ENCODE data around the gene HRNR.

HRNR gene

DNA sequence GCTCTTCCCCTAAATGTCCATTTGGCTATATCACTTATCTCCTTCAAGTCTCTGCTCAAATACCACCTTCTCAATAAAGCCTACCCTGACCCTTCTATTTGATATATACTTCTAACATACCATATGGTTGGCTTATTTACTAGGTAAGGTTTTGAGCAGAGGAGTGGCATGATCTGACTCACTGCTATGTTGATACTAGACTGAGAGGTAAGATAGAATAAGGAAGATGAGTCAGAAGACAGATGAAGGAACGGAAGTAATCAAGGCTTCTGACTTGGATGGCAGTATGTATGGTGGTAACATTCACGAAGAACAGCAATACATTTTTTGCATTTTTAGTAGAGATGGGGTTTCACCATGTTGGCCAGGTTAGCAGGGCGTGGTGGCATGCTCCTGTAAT is 4.8 kb upstream of the HRNR start:
- DNase-seq (ENCODE audit: low read depth in 1 of 2, low spot score in 1 of 2): no peak
- H3K27me3 ChIP-seq (ENCODE audit: insufficient read depth, poor library complexity, severe bottlenecking): peaks cover 7% of the 10 kb centered on the region
- TF ChIP-seq, protein P1, sequence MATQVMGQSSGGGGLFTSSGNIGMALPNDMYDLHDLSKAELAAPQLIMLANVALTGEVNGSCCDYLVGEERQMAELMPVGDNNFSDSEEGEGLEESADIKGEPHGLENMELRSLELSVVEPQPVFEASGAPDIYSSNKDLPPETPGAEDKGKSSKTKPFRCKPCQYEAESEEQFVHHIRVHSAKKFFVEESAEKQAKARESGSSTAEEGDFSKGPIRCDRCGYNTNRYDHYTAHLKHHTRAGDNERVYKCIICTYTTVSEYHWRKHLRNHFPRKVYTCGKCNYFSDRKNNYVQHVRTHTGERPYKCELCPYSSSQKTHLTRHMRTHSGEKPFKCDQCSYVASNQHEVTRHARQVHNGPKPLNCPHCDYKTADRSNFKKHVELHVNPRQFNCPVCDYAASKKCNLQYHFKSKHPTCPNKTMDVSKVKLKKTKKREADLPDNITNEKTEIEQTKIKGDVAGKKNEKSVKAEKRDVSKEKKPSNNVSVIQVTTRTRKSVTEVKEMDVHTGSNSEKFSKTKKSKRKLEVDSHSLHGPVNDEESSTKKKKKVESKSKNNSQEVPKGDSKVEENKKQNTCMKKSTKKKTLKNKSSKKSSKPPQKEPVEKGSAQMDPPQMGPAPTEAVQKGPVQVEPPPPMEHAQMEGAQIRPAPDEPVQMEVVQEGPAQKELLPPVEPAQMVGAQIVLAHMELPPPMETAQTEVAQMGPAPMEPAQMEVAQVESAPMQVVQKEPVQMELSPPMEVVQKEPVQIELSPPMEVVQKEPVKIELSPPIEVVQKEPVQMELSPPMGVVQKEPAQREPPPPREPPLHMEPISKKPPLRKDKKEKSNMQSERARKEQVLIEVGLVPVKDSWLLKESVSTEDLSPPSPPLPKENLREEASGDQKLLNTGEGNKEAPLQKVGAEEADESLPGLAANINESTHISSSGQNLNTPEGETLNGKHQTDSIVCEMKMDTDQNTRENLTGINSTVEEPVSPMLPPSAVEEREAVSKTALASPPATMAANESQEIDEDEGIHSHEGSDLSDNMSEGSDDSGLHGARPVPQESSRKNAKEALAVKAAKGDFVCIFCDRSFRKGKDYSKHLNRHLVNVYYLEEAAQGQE (IDR thresholded peaks at IDR 0.05; ENCODE audit: insufficient replicate concordance, low read depth): no peak
- TF ChIP-seq POLR2AphosphoS5 (IDR thresholded peaks at IDR 0.05; ENCODE audit: low read depth) (no peak), GABPA (IDR thresholded peaks at IDR 0.05; ENCODE audit: low read depth) (no peak), SPI1 (IDR thresholded peaks at IDR 0.05; ENCODE audit: borderline replicate concordance, low read depth) (no peak)
- TF ChIP-seq, protein P2, sequence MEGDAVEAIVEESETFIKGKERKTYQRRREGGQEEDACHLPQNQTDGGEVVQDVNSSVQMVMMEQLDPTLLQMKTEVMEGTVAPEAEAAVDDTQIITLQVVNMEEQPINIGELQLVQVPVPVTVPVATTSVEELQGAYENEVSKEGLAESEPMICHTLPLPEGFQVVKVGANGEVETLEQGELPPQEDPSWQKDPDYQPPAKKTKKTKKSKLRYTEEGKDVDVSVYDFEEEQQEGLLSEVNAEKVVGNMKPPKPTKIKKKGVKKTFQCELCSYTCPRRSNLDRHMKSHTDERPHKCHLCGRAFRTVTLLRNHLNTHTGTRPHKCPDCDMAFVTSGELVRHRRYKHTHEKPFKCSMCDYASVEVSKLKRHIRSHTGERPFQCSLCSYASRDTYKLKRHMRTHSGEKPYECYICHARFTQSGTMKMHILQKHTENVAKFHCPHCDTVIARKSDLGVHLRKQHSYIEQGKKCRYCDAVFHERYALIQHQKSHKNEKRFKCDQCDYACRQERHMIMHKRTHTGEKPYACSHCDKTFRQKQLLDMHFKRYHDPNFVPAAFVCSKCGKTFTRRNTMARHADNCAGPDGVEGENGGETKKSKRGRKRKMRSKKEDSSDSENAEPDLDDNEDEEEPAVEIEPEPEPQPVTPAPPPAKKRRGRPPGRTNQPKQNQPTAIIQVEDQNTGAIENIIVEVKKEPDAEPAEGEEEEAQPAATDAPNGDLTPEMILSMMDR (IDR thresholded peaks at IDR 0.05; ENCODE audit: insufficient read depth, low read length): no peak
- no peak overlapping the region for H3K4me3 ChIP-seq (replicated peaks; ENCODE audit: insufficient read depth, low read length)
- no peak overlapping the region for H3K27ac ChIP-seq (replicated peaks)

DNA sequence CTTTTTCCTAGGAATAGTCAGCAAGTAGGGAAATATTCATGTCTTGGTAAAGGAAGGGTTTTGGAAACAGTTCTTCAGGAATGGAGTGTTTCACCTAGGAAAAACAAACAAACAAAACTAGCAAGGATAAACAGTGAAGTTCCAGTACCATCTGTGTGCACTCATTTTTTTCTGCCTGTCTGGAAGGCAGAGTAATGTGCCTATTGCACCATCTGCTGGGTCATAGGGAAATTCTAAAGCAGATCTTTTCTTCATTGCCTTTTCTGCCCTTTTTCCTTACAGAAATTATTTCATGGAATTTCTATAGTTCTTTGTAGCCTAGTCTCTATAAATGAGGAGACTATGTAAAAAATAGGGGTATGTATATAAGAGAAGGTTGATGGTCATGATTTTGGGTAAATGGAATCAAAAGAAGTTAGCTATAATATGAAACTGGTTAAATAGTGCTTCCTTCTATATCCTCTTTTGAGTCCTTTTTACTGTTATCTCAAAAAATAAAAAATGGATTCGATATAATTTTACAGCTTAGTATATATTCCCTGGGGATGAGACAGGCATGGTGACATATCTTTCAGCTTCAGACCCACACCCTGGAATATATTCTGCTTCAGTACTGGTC is 3.4 kb upstream of the HRNR start:
- DNase-seq (ENCODE audit: low read depth in 1 of 2, low spot score in 1 of 2): no peak
- H3K4me3 ChIP-seq (replicated peaks; ENCODE audit: insufficient read depth, low read length): no peak overlapping the region
- TF ChIP-seq, protein P2 (IDR thresholded peaks at IDR 0.05; ENCODE audit: insufficient read depth, low read length): no peak
- TF ChIP-seq POLR2AphosphoS5 (IDR thresholded peaks at IDR 0.05; ENCODE audit: low read depth) (no peak), SPI1 (IDR thresholded peaks at IDR 0.05; ENCODE audit: borderline replicate concordance, low read depth) (no peak), GABPA (IDR thresholded peaks at IDR 0.05; ENCODE audit: low read depth) (no peak)
- TF ChIP-seq, protein P1 (IDR thresholded peaks at IDR 0.05; ENCODE audit: insufficient replicate concordance, low read depth): no peak
- peaks cover 5% of the 10 kb centered on the region for H3K27me3 ChIP-seq (ENCODE audit: insufficient read depth, poor library complexity, severe bottlenecking)
- H3K27ac ChIP-seq (replicated peaks): no peak overlapping the region

DNA sequence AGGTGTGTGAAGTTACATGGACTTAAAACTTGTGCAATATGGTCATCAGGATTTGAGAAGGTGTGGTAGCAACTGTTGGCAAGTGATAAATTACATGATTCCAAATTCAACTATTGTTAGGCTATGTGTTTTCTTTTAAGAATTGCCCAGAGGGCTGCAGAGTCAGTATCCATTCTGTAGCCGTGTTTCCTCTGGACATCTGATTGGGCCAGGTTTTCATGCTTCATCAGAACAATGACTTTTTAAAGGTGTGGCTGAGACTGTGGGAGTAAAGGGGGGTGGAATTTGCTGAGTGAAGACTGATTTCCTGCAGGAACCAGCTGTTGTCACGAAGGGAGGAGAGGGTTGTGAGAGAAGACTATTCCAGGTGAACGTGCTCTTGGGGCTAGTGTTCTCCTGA is 1.7 kb upstream of the HRNR start:
- TF ChIP-seq, protein P2 (IDR thresholded peaks at IDR 0.05; ENCODE audit: insufficient read depth, low read length): no peak
- TF ChIP-seq SPI1 (IDR thresholded peaks at IDR 0.05; ENCODE audit: borderline replicate concordance, low read depth) (no peak), GABPA (IDR thresholded peaks at IDR 0.05; ENCODE audit: low read depth) (no peak), POLR2AphosphoS5 (IDR thresholded peaks at IDR 0.05; ENCODE audit: low read depth) (no peak)
- TF ChIP-seq, protein P1 (IDR thresholded peaks at IDR 0.05; ENCODE audit: insufficient replicate concordance, low read depth): no peak
- peaks cover 5% of the 10 kb centered on the region for H3K27me3 ChIP-seq (ENCODE audit: insufficient read depth, poor library complexity, severe bottlenecking)
- H3K4me3 ChIP-seq (replicated peaks; ENCODE audit: insufficient read depth, low read length): no peak overlapping the region
- H3K27ac ChIP-seq (replicated peaks): no peak overlapping the region
- DNase-seq (ENCODE audit: low read depth in 1 of 2, low spot score in 1 of 2): no peak

Measured in HL-60 (cell line).